HAP-1 (cell line): ENCODE results near the gene CEBPB.

Experiments used
- DNase-seq, 2 experiments: peaks; one replicate each; pipeline ENCODE4 v3.0.0-alpha.2; 2016 to 2020; ENCODE audit warnings: low spot score in 2 of 2
- H3K27me3 ChIP-seq: fragments of 250-450 bp; sonication (Bioruptor Pico); 2 replicates; pipeline ENCODE4 v1.5.1; 2020; ENCODE audit warnings: low read depth, mild to moderate bottlenecking, moderate library complexity
- H3K36me3 ChIP-seq: fragments of 250-450 bp; sonication (Bioruptor Pico); replicated peaks from 2 replicates; pipeline ENCODE4 v1.5.1; 2020; ENCODE audit warnings: mild to moderate bottlenecking
- H3K4me1 ChIP-seq: fragments of 250-450 bp; sonication (Bioruptor Pico); 2 replicates; pipeline ENCODE4 v1.5.1; 2020; ENCODE audit warnings: mild to moderate bottlenecking
- H3K4me3 ChIP-seq: fragments of 250-450 bp; sonication (Bioruptor Pico); 2 replicates; pipeline ENCODE4 v1.5.1; 2020; ENCODE audit warnings: mild to moderate bottlenecking, moderate library complexity
- H3K9me3 ChIP-seq: fragments of 250-450 bp; sonication (Bioruptor Pico); 2 replicates; pipeline ENCODE4 v1.5.1; 2020; ENCODE audit warnings: mild to moderate bottlenecking, moderate library complexity
- in situ Hi-C: fragments of 300-500 bp; cut with MboI; formaldehyde crosslinking; loops from 3 replicates; pipeline ENCODE4 v1.14.3; 2020; ENCODE audit warnings: low sequenced_read_pairs, inconsistent platforms, mixed read lengths

CEBPB gene

DNA sequence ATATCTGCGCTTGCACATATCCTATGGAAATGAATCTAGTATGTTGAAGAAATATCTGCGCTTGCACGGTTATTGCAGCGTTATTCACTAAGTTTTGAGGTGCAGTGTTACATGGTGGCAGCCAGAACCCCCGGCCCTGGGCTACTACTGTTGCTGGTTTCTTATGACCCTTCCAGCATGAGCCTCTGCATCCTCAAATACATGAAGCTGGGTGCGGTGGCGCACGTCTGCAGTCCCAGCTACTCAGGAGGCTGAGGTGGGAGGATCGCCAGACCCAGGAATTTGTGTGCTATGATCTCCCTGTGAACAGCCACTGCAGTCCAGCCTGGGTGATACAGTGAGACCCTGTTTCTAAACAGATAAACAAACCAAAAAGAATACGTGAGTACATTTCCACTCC, 9.3 kb upstream of the CEBPB start:
- Histone ChIP-seq H3K4me3 (no peak overlapping the region), H3K36me3 (no peaks in the 10 kb centered on the region), H3K27me3 (no peaks in the 10 kb centered on the region), H3K4me1 (no peaks in the 10 kb centered on the region), H3K9me3 (no peaks in the 10 kb centered on the region)
- in situ Hi-C loops, result no loop called here
- no peak for DNase-seq

DNA sequence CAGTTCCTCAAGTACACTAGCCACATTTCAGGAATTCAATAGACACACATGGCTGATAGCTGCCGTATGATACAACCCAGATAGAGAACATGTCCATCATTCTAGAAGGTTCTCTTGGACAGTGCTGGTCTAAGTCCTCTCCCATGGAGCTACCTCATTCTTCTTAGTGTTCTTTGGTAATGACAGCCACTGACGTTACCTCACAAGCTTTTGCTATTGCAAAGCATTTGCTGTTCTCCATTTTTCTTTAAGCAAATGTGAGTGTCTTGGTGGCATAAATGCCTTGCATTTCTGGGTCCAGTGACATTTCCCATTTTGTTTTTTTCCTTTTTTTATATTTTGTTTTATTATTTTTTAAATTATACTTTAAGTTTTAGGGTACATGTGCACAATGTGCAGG, 8.3 kb upstream of the CEBPB start:
- Histone ChIP-seq H3K9me3 (no peaks in the 10 kb centered on the region), H3K36me3 (no peaks in the 10 kb centered on the region), H3K4me3 (no peak overlapping the region), H3K4me1 (no peaks in the 10 kb centered on the region), H3K27me3 (no peaks in the 10 kb centered on the region)
- no peak for DNase-seq
- in situ Hi-C loops, result no loop called here

DNA sequence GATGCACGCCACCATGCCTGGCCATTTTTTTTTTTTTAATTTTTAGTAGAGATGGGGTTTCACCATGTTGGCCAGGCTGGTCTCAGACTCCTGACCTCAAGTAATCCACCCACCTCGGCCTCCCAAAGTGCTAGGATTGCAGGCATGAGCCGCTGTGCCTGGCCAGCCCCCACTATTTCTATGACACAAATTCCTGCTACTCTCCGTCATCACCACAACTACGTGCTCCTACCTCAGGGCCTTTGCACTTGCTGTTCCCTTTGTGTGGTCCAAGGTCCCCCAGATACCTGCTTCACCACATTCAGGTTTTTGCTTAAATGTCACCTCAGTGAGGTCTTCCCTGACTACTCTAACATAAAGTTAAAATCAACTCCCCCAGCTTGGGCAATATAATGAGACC, 5.2 kb upstream of the CEBPB start:
- no peak overlapping the region for H3K4me3 ChIP-seq
- in situ Hi-C loops, result loop anchor here (5.0 kb wide), 2 partner anchors 277 to 392 kb away; no protein-coding TSS in a partner anchor
- no peaks in the 10 kb centered on the region for H3K27me3 ChIP-seq
- no peak for DNase-seq
- no peaks in the 10 kb centered on the region for H3K9me3 ChIP-seq
- peaks cover 5% of the 10 kb centered on the region; the same call in 1 of the 2 replicates for H3K4me1 ChIP-seq
- H3K36me3 ChIP-seq, result no peaks in the 10 kb centered on the region

DNA sequence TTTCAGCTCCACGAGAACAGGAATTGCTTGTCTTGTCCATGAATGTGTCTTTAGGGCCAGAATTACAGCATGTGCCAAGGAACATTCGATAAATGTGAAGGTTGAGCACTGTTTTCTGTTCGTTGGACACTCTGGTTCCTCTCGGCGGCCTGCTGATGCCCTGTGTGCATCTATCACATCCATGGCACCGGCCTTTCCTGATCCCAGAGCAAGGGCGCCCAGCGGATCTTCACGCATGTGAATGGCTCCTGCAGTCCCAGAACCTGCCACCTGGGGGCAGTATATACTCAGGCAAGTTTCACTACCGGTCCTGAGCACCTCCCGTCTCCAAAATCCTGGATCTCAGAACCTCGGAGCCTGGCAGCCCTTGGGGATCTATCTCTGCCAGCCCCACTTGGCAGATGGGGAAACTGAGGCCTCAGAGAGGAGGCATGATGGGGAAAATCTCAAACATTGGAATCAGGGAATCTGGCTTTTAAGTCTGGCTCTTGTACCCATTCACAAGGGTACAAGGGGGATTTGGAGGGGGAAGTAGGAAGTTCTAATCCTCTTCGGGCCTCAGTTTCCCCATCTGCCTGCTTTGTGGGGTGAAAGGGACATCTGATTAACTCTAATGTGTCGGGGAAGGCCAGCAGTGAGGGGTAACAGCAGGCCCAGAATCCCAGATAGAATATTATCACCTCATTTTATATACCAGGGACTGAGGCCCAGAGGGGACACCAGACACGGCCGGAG, 4.3 kb upstream of the CEBPB start:
- Histone ChIP-seq H3K27me3 (no peaks in the 10 kb centered on the region), H3K4me3 (no peak overlapping the region), H3K36me3 (no peaks in the 10 kb centered on the region), H3K4me1 (peaks cover 5% of the 10 kb centered on the region; the same call in 1 of the 2 replicates), H3K9me3 (no peaks in the 10 kb centered on the region)
- peak; percentile 77 to 97 for DNase-seq
- in situ Hi-C loops, result loop anchor here (5.0 kb wide), 2 partner anchors 276 to 391 kb away; no protein-coding TSS in a partner anchor

DNA sequence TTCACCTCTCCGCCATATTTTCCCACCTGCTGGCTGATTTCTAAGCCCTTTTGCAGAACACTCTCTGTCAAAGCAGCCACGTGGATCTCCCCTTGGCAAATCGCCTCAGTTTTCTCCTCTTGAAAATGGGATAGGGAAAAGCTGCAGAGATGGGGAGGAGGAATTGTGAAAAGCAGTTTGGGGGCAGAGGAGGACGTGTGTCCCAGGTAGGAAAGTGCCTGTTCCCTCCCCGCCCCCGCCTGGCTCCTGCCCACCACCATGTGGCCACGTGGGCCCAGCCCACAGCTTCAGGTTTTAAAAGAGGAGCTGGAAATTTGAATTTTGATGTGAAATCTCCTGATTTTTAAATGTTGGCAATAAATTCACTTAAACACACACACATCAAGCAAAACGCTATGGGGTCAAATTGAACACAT, 3.6 kb upstream of the CEBPB start:
- H3K36me3 ChIP-seq, result no peaks in the 10 kb centered on the region
- no peaks in the 10 kb centered on the region for H3K27me3 ChIP-seq
- no peak for DNase-seq
- H3K4me1 ChIP-seq, result peaks cover 5% of the 10 kb centered on the region; the same call in 1 of the 2 replicates
- in situ Hi-C loops, result loop anchor here (5.0 kb wide), 2 partner anchors 275 to 390 kb away; no protein-coding TSS in a partner anchor
- no peaks in the 10 kb centered on the region for H3K9me3 ChIP-seq
- no peak overlapping the region for H3K4me3 ChIP-seq

DNA sequence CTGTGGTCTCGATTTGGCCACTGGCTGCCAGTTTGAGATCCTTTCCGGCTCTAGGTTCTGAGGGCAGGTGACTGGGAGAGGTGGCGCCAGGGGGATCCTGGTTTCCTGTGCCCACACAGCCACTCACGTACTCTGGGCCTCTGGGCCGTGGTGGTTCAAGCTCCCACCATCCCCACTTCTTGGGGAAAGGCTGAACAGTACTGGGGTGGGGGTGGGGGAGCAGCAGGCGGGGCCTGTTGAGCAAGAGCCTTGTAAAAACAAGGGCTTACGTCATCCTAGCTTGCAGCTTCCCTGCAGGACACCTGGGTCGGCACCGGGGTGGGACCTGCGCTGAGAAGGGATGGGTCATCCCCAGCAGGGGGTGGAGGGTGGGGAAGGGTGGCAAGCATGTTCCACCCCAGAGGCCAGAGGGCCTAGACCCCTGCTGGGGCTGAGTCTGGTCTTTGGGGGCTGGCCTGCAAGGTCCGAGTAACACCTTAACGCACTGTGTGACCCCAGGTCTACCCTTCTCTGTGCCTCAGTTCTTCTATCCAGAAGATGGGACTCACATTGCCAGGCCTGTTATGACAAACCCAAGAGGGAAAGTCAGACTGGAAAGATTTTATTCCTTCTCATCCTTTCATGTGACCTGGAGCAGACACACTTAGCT, 3.1 kb upstream of the CEBPB start:
- Histone ChIP-seq H3K9me3 (no peaks in the 10 kb centered on the region), H3K4me1 (peaks cover 5% of the 10 kb centered on the region; the same call in 1 of the 2 replicates), H3K36me3 (peaks cover 2% of the 10 kb centered on the region; the same call in 1 of the 2 replicates), H3K27me3 (no peaks in the 10 kb centered on the region), H3K4me3 (no peak overlapping the region)
- no peak for DNase-seq
- in situ Hi-C loops, result loop anchor here (5.0 kb wide), 2 partner anchors 275 to 390 kb away; no protein-coding TSS in a partner anchor

DNA sequence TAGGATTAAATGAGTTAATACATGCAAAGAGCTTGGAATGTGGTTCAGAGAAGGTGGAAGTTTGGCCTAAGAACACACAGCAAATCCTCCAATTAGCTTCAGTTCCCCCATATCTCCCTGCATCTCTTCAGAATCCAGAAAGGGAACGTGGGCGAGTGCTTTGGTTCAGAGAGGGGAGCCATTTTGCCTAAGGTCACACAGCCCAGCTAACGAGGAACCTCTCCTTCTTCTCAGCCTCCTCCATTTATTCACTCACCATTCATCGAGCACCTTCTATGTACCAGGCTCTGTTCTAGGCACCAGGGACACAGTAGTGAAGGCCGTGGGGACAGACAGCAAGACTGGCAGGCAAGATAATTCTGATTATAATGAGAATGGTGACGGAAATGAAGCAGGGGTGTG, 2.3 kb upstream of the CEBPB start:
- Histone ChIP-seq H3K27me3 (no peaks in the 10 kb centered on the region), H3K9me3 (no peaks in the 10 kb centered on the region), H3K4me3 (no peak overlapping the region), H3K4me1 (peaks cover 5% of the 10 kb centered on the region; the same call in 1 of the 2 replicates), H3K36me3 (peaks cover 8% of the 10 kb centered on the region; the same call in 1 of the 2 replicates)
- in situ Hi-C loops, result loop anchor here (5.0 kb wide), 2 partner anchors 274 to 389 kb away; no protein-coding TSS in a partner anchor
- DNase-seq, result no peak

DNA sequence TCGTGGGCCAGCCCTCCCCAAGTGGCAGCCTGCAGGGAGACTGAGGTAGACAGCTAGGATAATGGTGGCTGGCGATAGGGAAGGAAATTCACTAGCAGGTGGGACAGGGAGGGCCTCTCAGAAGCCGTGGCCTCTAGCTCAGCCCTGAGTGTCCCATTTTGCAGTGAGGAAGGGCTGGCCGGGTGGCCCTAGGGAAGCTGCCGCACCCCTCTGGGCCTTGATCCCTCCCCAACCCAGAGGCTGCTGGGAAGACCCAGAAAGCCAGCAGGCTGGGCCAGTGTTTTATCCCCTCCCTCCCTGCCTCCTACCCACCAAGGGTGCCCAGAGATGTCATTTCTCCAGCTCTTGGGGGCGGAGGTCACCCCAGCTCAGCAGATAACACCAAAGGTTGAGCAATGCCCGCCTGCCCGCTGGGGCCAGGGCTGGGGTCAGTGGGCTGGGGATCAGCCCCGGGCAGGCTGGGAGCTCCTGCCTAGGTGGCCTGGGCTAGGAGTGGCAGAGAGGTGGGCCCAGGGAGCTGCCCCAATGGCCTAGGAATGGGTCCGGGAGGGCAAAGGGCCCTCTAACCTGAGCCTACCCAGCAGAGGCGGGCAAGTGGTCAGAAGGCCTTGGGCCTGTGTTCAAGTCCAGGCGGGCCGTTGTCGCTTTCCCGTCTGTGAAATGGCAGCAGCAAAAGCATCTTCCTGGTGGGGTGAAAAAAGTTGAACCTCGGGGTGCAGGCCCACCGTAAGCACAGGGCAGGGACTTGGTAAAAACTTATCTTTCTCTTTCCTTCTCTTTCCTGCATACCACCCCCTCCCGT, 1.6 kb upstream of the CEBPB start:
- Histone ChIP-seq H3K36me3 (peaks cover 12% of the 10 kb centered on the region; the same call in 1 of the 2 replicates), H3K4me1 (peaks cover 11% of the 10 kb centered on the region), H3K9me3 (no peaks in the 10 kb centered on the region), H3K4me3 (no peak overlapping the region), H3K27me3 (no peaks in the 10 kb centered on the region)
- in situ Hi-C loops, result loop anchor here (5.0 kb wide), 2 partner anchors 273 to 388 kb away; no protein-coding TSS in a partner anchor
- DNase-seq, result no peak

DNA sequence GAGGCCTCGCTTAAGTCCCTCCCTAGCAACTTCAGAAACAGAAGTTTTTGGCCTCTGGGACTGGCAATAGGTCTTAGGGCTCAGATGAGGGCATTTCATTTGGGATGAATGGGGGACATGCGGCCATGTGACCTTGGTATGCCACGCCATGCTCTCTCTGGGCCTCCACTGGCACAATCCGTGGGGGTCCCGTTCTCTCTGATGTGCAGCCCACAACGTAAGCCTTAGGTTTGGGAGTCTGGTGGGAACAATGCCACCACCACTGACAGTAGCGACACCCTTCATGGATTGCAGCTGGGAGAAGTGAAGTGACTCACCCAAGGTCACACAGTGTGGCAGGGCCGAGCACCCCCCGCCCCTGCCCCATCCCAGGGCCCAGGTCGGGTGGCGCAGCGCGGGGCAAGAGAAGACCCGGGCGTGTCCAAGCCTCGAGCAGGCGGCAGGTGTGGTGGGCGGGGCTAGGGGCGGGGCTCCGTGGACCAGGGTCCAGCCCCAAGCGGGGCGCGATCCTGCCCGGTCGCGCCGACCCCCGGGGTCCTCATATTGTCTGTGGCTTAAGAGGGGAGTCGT, 864 bp upstream of the CEBPB start:
- peaks cover 11% of the 10 kb centered on the region for H3K4me1 ChIP-seq
- H3K27me3 ChIP-seq, result no peaks in the 10 kb centered on the region
- no peaks in the 10 kb centered on the region for H3K9me3 ChIP-seq
- H3K4me3 ChIP-seq, result peak overlapping the region; percentile 76
- peak in 1 of 2 experiments; percentile 58 for DNase-seq
- in situ Hi-C loops, result loop anchor here (5.0 kb wide), 2 partner anchors 273 to 388 kb away; no protein-coding TSS in a partner anchor
- peaks cover 17% of the 10 kb centered on the region; the same call in 1 of the 2 replicates for H3K36me3 ChIP-seq

DNA sequence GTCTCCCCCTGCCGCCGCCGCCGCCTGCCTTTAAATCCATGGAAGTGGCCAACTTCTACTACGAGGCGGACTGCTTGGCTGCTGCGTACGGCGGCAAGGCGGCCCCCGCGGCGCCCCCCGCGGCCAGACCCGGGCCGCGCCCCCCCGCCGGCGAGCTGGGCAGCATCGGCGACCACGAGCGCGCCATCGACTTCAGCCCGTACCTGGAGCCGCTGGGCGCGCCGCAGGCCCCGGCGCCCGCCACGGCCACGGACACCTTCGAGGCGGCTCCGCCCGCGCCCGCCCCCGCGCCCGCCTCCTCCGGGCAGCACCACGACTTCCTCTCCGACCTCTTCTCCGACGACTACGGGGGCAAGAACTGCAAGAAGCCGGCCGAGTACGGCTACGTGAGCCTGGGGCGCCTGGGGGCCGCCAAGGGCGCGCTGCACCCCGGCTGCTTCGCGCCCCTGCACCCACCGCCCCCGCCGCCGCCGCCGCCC, 474 bp downstream of the CEBPB start:
- Histone ChIP-seq H3K4me3 (peak overlapping the region; percentile 76), H3K4me1 (peaks cover 11% of the 10 kb centered on the region), H3K36me3 (peaks cover 17% of the 10 kb centered on the region; the same call in 1 of the 2 replicates), H3K9me3 (no peaks in the 10 kb centered on the region), H3K27me3 (no peaks in the 10 kb centered on the region)
- in situ Hi-C loops, result no loop called here
- DNase-seq, result peak in 1 of 2 experiments; percentile 56

DNA sequence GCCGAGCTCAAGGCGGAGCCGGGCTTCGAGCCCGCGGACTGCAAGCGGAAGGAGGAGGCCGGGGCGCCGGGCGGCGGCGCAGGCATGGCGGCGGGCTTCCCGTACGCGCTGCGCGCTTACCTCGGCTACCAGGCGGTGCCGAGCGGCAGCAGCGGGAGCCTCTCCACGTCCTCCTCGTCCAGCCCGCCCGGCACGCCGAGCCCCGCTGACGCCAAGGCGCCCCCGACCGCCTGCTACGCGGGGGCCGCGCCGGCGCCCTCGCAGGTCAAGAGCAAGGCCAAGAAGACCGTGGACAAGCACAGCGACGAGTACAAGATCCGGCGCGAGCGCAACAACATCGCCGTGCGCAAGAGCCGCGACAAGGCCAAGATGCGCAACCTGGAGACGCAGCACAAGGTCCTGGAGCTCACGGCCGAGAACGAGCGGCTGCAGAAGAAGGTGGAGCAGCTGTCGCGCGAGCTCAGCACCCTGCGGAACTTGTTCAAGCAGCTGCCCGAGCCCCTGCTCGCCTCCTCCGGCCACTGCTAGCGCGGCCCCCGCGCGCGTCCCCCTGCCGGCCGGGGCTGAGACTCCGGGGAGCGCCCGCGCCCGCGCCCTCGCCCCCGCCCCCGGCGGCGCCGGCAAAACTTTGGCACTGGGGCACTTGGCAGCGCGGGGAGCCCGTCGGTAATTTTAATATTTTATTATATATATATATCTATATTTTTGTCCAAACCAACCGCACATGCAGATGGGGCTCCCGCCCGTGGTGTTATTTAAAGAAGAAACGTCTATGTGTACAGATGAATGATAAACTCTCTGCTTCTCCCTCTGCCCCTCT, 1.1 kb downstream of the CEBPB start:
- peak overlapping the region; percentile 76 for H3K4me3 ChIP-seq
- DNase-seq, result peak; percentile 69 to 72
- H3K27me3 ChIP-seq, result no peaks in the 10 kb centered on the region
- H3K9me3 ChIP-seq, result no peaks in the 10 kb centered on the region
- peaks cover 11% of the 10 kb centered on the region for H3K4me1 ChIP-seq
- H3K36me3 ChIP-seq, result peaks cover 17% of the 10 kb centered on the region; the same call in 1 of the 2 replicates
- in situ Hi-C loops, result no loop called here
